Middle frontal gyrus (tissue), 1 donor: ENCODE results near the gene PARD6B.

Experiments used
- DNase-seq: peaks from one replicate; pipeline ENCODE4 v3.0.0-alpha.2; 2015; ENCODE audit warnings: low spot score; ENCODE audit errors: extremely low spot score

The PARD6B gene

GRCh38 chr20:50724112-50724725, 7.2 kb upstream of the PARD6B start:
- no peak for DNase-seq

DNA sequence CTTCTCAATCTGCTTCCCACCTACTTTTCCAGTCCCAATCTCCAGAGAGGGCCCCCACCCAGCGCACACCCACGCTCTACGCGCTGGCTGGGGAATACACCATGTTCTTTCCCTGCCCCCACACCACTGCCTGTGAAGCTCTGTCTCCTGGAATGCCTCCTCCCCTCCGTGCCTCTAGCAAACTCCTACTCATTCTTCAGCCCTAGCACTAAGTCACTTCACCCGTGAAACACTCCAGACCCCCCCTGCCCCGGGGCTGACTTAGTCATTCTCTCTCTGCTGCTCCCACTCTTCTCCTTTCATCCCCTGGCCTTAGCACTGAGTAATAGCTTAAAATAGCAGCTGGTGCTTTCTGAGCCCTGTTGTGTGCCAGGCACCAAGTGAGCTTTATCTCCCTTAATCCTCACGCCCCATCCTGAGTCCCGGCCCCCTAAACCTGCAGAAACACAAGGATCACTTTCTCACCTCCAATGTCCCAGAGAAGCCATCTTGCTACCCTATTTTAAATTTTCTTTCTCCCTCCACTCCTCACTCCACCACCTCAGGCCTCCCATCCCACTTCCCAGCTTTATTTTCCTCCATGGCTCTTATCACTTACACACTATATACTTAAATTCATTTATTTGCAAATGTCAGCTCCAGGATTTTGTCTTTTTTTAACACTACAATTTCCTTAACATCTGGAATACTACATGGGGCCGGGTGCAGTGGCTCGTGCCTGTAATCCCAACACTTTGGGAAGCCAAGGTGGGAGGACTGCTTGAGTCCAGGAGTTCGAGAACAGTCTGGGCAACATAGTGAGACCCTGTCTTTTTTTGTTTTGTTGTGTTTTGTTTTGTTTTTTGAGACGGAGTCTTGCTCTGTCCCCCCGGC, 6.3 kb upstream of the PARD6B start:
- DNase-seq, result peak; percentile 13

GRCh38 chr20:50725724-50726005, 5.7 kb upstream of the PARD6B start:
- DNase-seq, result no peak

- DNase-seq, result no peak
Measured at GRCh38 chr20:50726955-50727791, 4.2 kb upstream of the PARD6B start.

DNA sequence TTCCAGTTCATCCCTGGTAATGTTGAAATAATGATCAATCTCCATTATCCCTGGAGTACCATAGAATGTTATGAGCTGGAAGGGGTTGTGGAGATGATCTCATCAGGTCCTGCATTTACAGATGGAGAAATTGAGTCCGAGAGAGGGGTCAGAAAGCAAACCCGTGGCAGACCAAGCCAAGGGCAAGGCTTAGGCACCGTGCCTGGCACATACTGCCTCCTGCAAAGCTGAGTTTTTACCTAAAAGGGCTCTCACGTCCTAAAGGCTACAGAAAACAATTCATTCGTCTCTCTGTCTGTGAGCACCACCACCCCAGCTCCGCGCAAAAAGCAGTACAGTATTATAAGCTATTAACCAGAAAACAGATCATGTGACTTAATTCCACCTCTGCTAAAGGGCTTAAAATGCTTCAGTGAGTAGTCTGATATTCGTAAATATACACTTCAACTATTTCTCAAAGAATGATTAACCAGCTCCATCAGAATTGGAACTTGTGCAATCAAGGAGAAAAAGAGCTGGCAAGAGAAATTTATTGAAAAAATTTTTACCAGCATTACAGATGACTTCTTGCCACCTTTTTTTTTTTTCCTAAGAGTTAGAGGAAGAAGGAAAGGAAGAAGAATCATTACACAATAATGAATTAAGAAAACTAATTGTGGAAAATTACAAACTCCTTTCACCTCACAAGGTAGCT, 3.4 kb upstream of the PARD6B start:
- DNase-seq, result no peak

GRCh38 chr20:50728486-50728980, 2.8 kb upstream of the PARD6B start:
- DNase-seq, result no peak

DNA sequence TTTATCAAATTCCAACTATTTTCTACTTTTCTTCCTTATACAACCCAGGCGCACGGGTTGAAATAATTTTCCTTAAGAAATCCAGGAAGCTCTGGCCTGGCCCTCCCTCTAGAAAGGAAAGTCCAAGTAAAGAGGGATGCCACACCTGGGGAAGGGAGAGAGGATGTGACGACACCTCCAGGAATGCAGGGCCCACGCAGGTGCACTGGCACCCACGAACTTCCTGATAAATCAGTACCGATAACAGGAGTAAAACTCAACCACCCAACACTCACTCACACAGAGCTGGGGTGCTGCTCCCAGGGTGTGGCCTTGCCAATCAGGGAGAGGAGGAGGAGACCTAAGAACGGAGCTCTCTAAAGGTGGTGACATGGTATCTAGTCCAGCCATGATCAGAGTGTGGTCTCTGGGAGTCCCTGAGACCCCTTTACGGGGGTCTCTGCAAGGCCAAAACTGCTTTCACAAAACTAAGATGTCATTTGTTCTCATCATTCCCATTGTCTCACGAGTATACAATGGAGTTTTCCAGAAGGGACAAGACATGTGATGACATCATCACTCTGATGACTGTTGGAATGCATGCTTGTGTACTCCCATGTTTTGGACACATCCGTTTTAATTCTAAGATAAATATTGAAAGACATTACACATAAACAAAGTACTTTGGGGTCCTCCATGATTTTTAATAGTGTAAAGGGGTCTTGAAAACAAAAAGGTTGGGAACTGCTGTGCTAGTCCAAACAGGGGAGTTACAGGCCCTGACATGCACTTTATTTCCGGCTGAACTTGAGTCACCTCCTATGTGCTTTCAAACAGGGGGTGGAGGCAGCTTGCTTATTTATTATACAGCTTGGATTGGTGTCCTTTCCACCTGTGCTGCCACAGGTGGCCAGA, 2.2 kb upstream of the PARD6B start:
- no peak for DNase-seq

DNA sequence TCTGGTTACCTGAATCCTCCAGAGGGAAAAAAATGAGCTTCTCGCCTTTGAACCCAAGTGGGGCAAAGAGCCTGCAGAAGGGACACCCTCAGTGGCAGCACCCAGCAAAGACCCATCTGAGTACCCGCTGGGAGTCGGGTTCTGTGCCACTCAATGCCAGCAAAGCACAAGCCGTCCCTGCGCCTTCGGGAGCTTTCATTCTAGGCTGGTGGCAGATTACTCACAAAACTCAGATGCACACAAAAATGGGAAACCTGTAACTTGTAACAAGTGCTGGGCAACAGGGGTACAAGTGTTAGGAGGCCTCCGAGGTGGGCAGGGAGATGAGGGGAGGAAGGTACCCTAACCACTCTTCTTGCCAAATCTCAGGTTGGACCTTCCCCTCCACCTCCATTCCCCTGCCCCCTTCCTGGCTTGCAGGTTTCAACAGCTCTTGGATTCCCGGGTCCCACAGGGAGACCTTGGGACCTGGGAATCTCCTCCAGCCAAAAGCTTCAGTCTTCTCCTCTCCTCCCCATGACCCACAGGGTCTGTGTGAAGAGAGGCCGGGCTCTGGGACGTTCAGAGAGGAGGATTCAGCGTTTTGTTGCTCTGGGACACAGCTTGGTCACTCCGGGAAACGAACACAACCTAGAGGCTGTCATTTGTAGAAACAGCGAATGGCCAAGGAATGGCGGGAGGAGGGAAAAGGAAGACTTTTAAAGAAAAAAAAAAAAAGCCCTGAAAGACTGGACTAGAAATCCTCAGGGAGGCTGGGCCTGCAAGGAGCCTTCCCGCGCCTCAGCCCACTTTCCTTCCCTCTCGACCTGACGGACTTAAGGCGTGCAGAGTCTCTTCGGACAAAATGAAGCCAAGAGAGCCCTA, 1.2 kb upstream of the PARD6B start:
- no peak for DNase-seq

- no peak for DNase-seq
Measured at GRCh38 chr20:50730765-50731054, 670 bp upstream of the PARD6B start.

DNA sequence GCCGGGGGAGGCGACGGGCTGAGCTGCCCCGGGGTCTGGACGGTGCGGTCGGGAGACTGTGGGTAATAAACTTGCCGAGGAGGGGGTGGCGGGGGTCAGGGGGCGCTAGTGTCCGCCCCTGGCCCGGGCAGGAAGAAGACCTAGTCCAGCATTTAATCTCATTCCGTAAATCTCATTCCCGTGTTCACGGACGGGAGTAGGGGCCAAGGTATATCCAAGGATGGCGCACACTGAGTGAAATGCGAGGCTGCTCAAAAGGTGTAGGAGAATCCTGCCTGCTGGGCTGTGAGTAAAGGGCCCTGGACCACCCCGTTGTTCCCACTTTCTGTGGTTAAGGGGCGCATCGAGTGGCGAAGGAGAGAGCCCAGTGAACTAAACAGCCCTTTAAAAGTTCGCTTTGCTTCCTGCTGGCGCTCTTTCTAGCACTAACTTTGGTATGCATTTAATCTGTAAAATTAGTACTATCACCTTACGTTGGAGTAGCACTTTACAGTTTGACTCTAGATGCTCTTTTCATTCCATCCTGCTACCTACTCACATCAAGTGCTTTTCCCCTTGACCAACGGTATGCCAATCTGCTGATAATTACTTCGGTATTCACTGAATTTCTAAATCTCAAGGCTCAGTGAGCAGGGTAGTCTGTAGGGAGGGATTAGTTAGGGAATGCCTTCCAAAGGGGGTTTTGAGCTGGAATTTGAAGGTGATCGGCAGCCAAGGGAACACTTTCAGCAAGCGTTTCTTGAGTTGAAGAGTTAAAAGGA, 730 bp downstream of the PARD6B start:
- no peak for DNase-seq

DNA sequence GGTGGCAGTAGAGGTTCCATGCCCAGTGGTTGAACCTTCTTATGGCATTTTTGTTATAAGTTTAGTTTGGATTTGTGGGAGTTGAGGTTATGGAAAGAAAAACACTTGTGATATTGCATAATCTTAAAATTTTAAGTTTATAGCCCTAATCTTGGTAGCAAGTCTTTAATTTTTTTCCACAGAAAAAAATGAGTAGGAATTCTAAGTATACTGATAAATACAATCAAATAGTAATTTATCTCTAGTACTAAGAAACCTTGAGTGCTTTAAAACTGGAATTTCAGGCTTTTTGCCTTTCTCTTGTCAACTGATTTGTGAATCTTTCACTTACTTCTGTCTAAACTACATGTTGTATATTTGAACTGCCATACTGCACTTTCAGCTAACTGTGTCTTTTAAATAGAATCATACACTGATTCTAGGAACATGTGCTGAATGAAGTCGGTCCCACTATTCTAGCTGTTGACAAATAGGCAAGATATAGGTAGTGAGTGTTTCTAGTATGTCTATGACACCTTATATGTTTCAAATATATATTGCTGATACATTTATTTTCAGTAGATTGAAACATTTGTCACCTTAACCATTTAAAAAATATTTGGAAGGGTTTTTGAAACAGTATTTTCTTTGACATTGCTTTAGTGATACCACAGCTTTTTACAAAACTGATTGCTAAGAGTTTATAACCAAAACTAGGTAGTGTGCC, 2.4 kb downstream of the PARD6B start:
- no peak for DNase-seq

DNA sequence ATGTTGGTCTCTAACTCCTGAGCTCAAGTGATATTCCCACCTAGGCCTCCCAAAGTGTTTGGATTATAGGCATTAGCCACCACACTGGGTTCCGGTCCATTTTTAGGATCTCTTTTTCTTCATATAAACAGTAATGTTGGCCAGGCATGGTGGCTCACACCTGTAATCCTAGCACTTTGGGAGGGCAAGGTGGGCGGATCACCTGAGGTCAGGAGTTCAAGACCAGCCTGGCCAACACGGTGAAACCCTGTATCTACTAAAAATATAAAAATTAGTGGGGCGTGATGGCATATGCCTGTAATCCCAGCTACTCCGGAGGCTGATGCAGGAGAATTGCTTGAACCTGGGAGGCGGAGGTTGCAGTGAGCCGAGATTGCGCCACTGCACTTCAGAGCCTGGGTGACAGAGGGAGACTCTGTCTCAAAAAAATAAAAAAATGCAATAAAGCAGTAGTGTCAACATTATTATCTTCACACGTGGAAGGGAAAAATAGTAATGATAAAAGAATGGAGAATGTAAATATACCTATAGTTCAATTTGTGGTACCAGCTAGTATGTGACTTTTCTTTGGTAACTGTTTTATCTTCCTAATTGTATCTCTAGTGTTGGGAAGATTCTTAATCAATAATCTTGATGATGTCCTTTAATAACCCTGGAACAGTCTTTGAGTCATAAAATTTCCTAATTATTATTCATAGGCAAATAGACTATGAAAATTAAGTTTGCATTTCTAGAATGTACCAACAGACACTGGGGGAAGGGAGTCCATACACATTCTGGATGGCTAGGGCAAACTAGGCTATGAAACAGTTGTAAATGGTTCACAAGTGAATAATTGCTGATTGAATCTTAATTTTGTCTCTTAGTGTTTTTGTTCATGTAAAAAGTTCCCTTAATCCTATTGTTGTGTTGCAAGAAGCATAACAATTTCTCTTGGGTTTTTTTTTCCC, 3.6 kb downstream of the PARD6B start:
- DNase-seq, result no peak

GRCh38 chr20:50735813-50736212, 4.4 kb downstream of the PARD6B start:
- no peak for DNase-seq

DNA sequence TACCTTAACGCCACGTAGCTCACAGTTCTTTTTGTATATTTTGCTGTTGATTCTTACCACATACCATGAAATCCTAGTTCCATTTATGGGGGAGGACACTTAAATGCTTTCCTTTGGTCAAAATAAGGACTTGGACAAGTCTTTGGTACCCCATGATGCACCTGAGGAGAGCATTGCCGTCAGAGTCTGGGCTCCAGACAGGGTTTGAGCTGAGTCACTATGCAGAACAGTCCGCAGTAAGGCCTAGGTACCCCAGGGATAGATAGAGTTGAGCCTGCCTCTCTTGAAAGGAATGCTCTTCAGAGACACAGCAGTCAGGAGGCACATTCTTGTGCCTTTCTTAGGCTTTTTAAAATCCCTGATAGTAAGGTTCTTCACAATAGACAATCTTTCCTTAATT, 6.0 kb downstream of the PARD6B start:
- no peak for DNase-seq

DNA sequence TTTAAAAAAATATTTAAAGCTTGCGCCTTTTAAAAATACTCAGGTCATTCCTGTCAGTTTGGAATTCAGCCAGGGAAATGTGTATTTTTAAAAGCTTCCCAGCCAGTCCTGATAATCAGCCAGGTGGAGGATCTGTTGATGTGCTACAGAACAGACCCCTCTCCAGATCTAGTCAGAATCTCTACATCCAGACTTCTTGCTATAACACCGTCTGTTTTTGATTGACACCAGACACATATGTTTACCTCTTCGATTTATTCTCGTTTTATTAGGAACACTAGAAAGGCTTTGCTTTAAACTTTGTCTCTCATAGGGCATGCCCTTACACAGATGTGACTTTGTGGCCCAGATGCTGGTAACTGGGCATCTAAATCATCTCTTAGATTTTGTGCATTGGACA, 11.7 kb downstream of the PARD6B start:
- no peak for DNase-seq

GRCh38 chr20:50744143-50744792, 12.9 kb downstream of the PARD6B start:
- no peak for DNase-seq

DNA sequence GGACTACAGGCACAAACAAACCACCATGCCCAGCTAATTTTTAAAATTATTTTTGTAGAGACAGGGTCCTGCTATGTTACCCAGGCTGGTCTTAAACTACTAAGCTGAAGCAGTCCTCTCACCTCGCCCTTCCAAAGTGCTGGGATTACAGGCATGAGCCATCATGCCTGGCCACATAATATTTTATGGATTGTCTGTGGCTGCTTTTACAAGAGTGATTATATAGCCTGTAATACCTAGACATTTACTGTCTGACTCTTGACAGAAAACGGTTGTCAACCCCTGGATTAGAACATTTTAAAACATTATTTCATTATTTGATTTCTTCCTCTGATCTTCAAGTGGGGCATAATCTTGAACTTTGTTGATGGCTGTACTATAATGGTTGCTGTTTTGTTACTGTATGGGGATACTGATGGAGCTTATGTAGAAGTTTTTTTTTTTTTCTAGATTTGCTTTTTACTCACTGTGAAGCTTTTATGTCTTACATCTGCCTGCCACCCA, 14.3 kb downstream of the PARD6B start:
- DNase-seq, result no peak
